Epithelial cell of esophagus (primary cell): ENCODE data around the gene STRADA.

Experiments
- DNase-seq: peaks from one replicate; pipeline ENCODE4 v3.0.0; 2010; ENCODE audit warnings: low read depth
- H3K4me3 ChIP-seq: 2 replicates; pipeline ENCODE4 v1.5.1; 2011; ENCODE audit warnings: mild to moderate bottlenecking, low read length, control low read depth
- TF ChIP-seq, protein P1 (sequence below): IDR thresholded peaks from 2 replicates; pipeline ENCODE4 v1.5.1; 2011; ENCODE audit warnings: low read depth, mild to moderate bottlenecking, low read length, control low read depth, inconsistent platforms; ENCODE audit not compliant: insufficient read depth; ENCODE audit errors: missing control alignments

Gene STRADA

DNA sequence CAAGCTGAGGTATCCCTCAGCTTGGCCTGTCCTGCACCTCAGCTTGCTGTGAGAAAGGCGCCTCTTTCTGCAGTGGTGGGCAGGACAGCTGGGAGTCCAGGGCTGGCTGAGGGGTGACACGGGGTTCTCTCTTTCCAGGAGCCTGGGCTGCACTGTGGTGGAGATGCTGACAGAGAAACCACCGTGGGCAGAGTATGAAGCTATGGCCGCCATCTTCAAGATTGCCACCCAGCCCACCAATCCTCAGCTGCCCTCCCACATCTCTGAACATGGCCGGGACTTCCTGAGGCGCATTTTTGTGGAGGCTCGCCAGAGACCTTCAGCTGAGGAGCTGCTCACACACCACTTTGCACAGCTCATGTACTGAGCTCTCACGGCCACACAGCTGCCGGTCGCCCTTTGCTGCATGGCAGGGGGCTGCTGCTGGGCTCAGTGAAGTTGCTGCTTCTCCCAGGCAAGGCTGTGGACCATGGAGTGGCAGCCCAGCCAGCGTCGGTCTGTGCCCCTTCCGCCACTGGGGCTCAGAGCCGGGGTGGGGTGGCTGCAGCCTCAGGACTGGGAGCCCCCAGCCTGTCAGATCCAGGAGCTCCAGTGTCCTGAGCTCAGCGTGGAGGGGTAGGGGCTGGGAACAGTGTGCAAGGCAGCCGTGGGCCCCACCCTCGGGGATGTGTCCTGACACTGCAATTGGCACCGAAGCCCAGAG lies 48.0 kb downstream of the STRADA start:
- H3K4me3 ChIP-seq = no peak overlapping the region
- TF ChIP-seq, protein P1, sequence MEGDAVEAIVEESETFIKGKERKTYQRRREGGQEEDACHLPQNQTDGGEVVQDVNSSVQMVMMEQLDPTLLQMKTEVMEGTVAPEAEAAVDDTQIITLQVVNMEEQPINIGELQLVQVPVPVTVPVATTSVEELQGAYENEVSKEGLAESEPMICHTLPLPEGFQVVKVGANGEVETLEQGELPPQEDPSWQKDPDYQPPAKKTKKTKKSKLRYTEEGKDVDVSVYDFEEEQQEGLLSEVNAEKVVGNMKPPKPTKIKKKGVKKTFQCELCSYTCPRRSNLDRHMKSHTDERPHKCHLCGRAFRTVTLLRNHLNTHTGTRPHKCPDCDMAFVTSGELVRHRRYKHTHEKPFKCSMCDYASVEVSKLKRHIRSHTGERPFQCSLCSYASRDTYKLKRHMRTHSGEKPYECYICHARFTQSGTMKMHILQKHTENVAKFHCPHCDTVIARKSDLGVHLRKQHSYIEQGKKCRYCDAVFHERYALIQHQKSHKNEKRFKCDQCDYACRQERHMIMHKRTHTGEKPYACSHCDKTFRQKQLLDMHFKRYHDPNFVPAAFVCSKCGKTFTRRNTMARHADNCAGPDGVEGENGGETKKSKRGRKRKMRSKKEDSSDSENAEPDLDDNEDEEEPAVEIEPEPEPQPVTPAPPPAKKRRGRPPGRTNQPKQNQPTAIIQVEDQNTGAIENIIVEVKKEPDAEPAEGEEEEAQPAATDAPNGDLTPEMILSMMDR = no peak
- no peak for DNase-seq

DNA sequence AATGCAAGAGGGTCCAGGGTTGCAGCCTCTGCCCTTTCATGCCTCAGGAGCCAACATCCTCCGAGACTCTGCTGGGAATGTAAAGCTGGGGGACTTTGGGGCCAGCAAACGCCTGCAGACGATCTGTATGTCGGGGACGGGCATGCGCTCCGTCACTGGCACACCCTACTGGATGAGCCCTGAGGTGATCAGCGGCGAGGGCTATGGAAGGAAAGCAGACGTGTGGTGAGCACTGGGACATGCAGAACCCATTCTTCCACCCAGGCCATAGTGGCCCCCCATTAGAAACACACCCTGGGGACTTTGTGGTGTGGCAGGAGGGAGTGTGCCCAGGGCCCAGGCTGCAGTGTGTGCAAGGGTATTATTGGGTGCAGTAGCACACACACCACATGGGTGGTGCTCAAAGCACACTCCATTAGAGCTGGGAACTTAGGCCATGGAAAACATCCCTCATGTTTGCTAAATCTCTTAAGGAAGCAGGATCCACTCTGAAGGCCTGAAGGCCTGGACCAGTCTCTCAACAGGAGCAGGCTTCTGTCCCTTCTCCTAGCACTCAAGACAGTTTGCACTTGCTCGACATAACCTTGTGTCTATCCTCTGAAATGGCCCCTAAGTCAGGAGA lies 49.3 kb downstream of the STRADA start:
- DNase-seq = no peak
- H3K4me3 ChIP-seq = no peak overlapping the region
- TF ChIP-seq, protein P1 = no peak

DNA sequence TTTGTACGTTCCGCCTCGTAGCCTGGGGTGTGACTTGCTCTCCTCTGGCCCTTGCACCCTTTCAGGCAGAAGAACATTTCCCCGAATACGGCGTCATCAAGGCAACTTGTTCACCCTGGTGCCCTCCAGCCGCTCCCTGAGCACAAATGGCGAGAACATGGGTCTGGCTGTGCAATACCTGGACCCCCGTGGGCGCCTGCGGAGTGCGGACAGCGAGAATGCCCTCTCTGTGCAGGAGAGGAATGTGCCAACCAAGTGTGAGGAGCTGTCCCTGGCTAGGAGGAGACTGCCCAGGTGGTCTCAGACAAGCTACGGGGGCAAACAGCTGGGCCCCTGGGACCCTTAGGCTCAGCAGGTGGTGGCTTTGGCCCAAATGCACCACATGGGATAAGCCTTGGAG lies 52.1 kb downstream of the STRADA start:
- TF ChIP-seq, protein P1 = no peak
- no peak for DNase-seq
- H3K4me3 ChIP-seq = no peak overlapping the region

DNA sequence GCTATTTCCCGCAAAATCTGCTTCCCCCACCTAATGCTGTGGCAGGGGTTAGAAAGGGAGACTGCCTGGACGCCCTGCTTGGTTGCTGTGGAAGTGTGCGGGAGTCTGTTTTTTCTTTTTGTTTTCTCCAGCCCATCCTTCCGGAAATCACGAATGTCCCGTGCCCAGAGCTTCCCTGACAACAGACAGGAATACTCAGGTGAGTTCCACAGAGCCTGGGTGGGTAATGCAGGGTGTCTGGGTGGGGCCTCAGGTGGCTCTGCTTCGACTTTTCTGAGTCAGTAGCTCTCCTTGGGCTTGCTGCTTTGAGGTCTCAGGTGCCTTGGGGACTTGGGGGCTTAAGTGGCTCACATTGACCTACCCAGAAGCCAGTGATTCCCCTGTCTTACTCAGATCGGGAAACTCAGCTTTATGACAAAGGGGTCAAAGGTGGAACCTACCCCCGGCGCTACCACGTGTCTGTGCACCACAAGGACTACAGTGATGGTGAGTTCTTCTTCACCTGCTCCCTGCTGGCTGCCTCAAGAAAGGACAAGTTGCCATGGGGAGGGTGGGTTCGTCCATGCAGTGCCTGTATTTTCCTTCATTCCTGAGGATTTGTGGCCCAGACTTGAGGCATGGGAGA lies 53.1 kb downstream of the STRADA start:
- DNase-seq = no peak
- TF ChIP-seq, protein P1 = no peak
- no peak overlapping the region for H3K4me3 ChIP-seq

DNA sequence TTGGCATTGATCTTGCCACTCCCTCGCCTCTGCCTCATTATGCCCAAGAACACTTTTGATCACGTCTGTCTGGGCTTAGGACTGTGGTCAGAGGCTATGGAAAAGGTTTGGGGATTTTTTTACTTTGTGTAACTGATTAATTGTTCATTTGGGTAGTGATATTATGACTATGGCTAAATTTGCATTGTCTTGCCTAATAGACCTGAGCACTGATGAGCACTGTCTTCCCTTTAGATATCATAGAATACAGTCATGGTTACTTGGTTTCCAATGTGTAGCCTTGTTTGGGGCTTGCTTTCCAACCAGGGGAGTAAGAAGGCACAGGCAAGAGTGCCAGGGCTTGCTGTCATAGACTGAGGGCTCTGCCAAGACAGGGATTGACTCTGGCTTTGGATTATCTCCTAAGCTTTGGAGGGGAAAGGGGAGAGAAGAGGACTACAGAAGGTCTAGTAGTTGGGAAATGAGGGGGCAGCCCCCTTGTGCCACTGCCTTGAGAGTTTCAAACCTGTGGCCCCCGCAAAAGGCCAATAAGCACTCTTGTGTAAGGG lies 55.4 kb downstream of the STRADA start:
- DNase-seq = no peak
- H3K4me3 ChIP-seq = no peak overlapping the region
- TF ChIP-seq, protein P1 = no peak

DNA sequence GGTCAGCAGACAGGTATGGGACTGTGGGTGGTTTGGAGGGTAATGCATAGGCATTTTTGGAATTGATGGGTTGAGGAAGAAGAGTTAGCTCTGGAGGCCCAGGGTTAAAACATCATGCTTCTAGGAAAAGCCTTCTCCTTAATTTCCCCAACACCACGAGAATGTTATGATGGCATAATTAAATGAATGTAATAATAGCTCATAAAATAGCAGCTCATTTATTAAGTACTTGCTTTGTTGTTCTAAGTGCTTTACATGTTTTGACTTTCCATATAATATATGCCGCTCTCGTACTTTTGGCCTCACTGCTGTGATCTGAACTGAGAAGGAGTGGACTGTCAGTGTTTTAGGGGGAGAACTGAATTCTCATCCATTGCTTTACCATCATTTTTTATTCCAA lies 56.0 kb downstream of the STRADA start:
- no peak overlapping the region for H3K4me3 ChIP-seq
- DNase-seq = no peak
- TF ChIP-seq, protein P1 = no peak
